ENCODE data around the gene CASKIN1.

GRCh38 chr16:2232094-2232990, 35.9 kb upstream of the CASKIN1 start:
- TF ChIP-seq CTCF (IDR thresholded peaks at IDR 0.05), result no peak
- no peak for TF ChIP-seq POLR2A (IDR thresholded peaks at IDR 0.05)
- no peak for TF ChIP-seq EP300 (IDR thresholded peaks at IDR 0.05)
